CD14-positive monocyte (primary cell): ENCODE measurements around the gene WTAP. TPM values are rescaled to one million over a fixed set of nuclear protein-coding genes. Genes with fewer than 3 reads are reported as not detected.

ENCODE experiments used
- DNase-seq, 3 donors: peaks; one replicate each; pipeline ENCODE4 v3.0.0-alpha.2; 2011 to 2022
- H2AFZ ChIP-seq: 2 replicates; pipeline ENCODE4 v1.6.0; 2012; ENCODE audit warnings: mild to moderate bottlenecking, low read depth, low read length, inconsistent platforms; ENCODE audit not compliant: insufficient read depth, poor library complexity, severe bottlenecking
- H3K27ac ChIP-seq, 2 donors: 1 replicate in 1 of 2; 2 replicates in 1 of 2; pipeline ENCODE4 v1.5.1; 2012 to 2013; ENCODE audit warnings: low read length in 2 of 2, control low read depth in 1 of 2, inconsistent platforms in 1 of 2, low read depth in 1 of 2, mild to moderate bottlenecking in 1 of 2
- H3K27me3 ChIP-seq, 2 donors: one replicate each; pipeline versions ENCODE4 v1.6.0 to v1.6.1; 2011 to 2013; ENCODE audit warnings: low read length in 2 of 2; ENCODE audit not compliant: control insufficient read depth in 2 of 2, insufficient read depth in 2 of 2
- H3K36me3 ChIP-seq, 2 donors: replicated peaks in 1 of 2; 1 replicate in 1 of 2; 2 replicates in 1 of 2; pipeline versions ENCODE4 v1.5.1 to v1.6.1; 2012 to 2013; ENCODE audit warnings: low read length in 2 of 2, control low read depth in 1 of 2, inconsistent platforms in 1 of 2, mild to moderate bottlenecking in 1 of 2; ENCODE audit not compliant: insufficient read depth in 2 of 2, control insufficient read depth in 1 of 2
- H3K4me1 ChIP-seq, 2 donors: 1 replicate in 1 of 2; 2 replicates in 1 of 2; pipeline versions ENCODE4 v1.5.1 to v1.6.1; 2012 to 2013; ENCODE audit warnings: low read length in 2 of 2, control low read depth in 1 of 2, inconsistent platforms in 1 of 2, mild to moderate bottlenecking in 1 of 2, moderate library complexity in 1 of 2; ENCODE audit not compliant: insufficient read depth in 2 of 2, control insufficient read depth in 1 of 2
- H3K4me2 ChIP-seq: replicated peaks from 2 replicates; pipeline ENCODE3; 2012; ENCODE audit warnings: low read length, moderate library complexity, mild to moderate bottlenecking; ENCODE audit not compliant: poor library complexity, severe bottlenecking; ENCODE audit errors: extremely low read depth
- H3K4me3 ChIP-seq, 3 experiments: fragments of 200-600 bp in 1 of 3; sonication (generic) in 1 of 3; replicated peaks in 1 of 3; 1 replicate in 2 of 3; 2 replicates in 1 of 3; pipeline ENCODE4 v1.5.1; 2011 to 2013; ENCODE audit warnings: low read length in 3 of 3, mild to moderate bottlenecking in 3 of 3, control low read depth in 2 of 3, low read depth in 2 of 3, inconsistent platforms in 1 of 3, moderate library complexity in 1 of 3
- H3K79me2 ChIP-seq: 2 replicates; pipeline ENCODE4 v1.6.0; 2012; ENCODE audit warnings: mild to moderate bottlenecking, control low read depth, inconsistent platforms, low read length, moderate library complexity; ENCODE audit not compliant: insufficient read depth
- H3K9ac ChIP-seq: 2 replicates; pipeline ENCODE4 v1.6.0; 2017; ENCODE audit warnings: low read length, mild to moderate bottlenecking; ENCODE audit not compliant: insufficient read depth, poor library complexity, severe bottlenecking
- H3K9me3 ChIP-seq, 2 donors: replicated peaks in 1 of 2; 1 replicate in 1 of 2; 2 replicates in 1 of 2; pipeline versions ENCODE4 v1.5.1 to v1.6.1; 2012 to 2013; ENCODE audit warnings: low read length in 2 of 2, control low read depth in 1 of 2; ENCODE audit not compliant: control insufficient read depth in 1 of 2, insufficient read depth in 1 of 2
- H4K20me1 ChIP-seq: 2 replicates; pipeline ENCODE4 v1.6.0; 2012; ENCODE audit warnings: mild to moderate bottlenecking, low read length, control low read depth, moderate library complexity; ENCODE audit not compliant: insufficient read depth
- H3K27ac Mint-ChIP-seq, 7 donors: one replicate each; pipeline ENCODE4 v1.8.0; 2020; ENCODE audit warnings: mild to moderate bottlenecking in 7 of 7, mixed read lengths in 7 of 7, moderate library complexity in 6 of 7, inconsistent platforms in 2 of 7
- H3K27me3 Mint-ChIP-seq, 3 donors: one replicate each; pipeline ENCODE4 v1.8.0; 2021 to 2022; ENCODE audit warnings: low read depth in 3 of 3, mild to moderate bottlenecking in 3 of 3, mixed read lengths in 3 of 3, moderate library complexity in 3 of 3, inconsistent platforms in 1 of 3
- H3K36me3 Mint-ChIP-seq, 2 donors: one replicate each; pipeline ENCODE4 v1.8.0; 2020; ENCODE audit warnings: mixed read lengths in 2 of 2, inconsistent platforms in 1 of 2, mild to moderate bottlenecking in 1 of 2
- H3K4me1 Mint-ChIP-seq: one replicate; pipeline ENCODE4 v1.8.0; 2020; ENCODE audit warnings: mild to moderate bottlenecking, mixed read lengths
- H3K4me3 Mint-ChIP-seq, 2 donors: one replicate each; pipeline ENCODE4 v1.8.0; 2020; ENCODE audit warnings: mild to moderate bottlenecking in 2 of 2, mixed read lengths in 2 of 2, moderate library complexity in 1 of 2
- H3K9me3 Mint-ChIP-seq, 7 donors: one replicate each; pipeline ENCODE4 v1.8.0; 2020 to 2022; ENCODE audit warnings: mixed read lengths in 7 of 7, mild to moderate bottlenecking in 6 of 7, moderate library complexity in 6 of 7, inconsistent platforms in 2 of 7
- CTCF ChIP-seq: fragments of 200-600 bp; IDR thresholded peaks from one replicate; pipeline ENCODE4 v1.8.0; 2022; ENCODE audit warnings: antibody characterized with exemption, mild to moderate bottlenecking
- WGBS: methylation state at CpG from one replicate; pipeline ENCODE4 v1.1.5; 2013; ENCODE audit warnings: missing lambda C conversion rate; ENCODE audit not compliant: insufficient coverage; 5-methylcytosine and 5-hydroxymethylcytosine counted together
- intact Hi-C, 2 donors: fragments of 100-400 bp; cut with micrococcal nuclease; formaldehyde crosslinking; loops; one replicate each; pipeline versions ENCODE4 v1.15.0 to v1.15.1; 2023
- polyA plus RNA-seq, 3 donors: library from polyadenylated mRNA; depleted of rRNA in 1 of 3; unstranded in 2 of 3; stranded (reverse) in 1 of 3; fragments of 300-500 nt in 2 of 3; fragments of >200 nt in 1 of 3; fragmentation: Illumina TruSeq in 2 of 3; gene quantifications; 1 replicate in 2 of 3; 2 replicates in 1 of 3; pipeline ENCODE4 v1.2.3, GENCODE V29; 2012 to 2021

Gene WTAP
- polyA plus RNA-seq, 3 donors = 50.8 to 95.9 (median 94.7) TPM

- peaks cover 39% of the 10 kb centered on the region for H3K4me1 Mint-ChIP-seq
- no peak for TF ChIP-seq CTCF
- Histone ChIP-seq H3K27ac (peak overlapping the region in 1 of 2 donors; percentile 41), H4K20me1 (peaks cover 100% of the 10 kb centered on the region), H3K4me2 (no peak overlapping the region), H3K4me1 (peaks cover 11 to 22% of the 10 kb centered on the region in 2 donors), H3K79me2 (peaks cover 100% of the 10 kb centered on the region), H3K9me3 (no peaks in the 10 kb centered on the region), H3K4me3 (no peak overlapping the region), H2AFZ (no peak overlapping the region), H3K9ac (no peak overlapping the region), H3K36me3 (peaks cover 19 to 44% of the 10 kb centered on the region in 2 donors), H3K27me3 (no peaks in the 10 kb centered on the region)
- no peaks in the 10 kb centered on the region for H3K9me3 Mint-ChIP-seq
- no peak for DNase-seq
- intact Hi-C loops = loop anchor here in 1 of 2 donors (5.0 kb wide), 1 partner anchor 50 kb away; the partner anchor contains the start of gene TCP1
- H3K27ac Mint-ChIP-seq = peak overlapping the region in 2 of 7 donors; percentile 12 to 36
- WGBS = no CpG with 5 or more reads among the region's 7 CpGs
- H3K27me3 Mint-ChIP-seq = no peaks in the 10 kb centered on the region
- H3K4me3 Mint-ChIP-seq = no peak overlapping the region
- peaks cover 22 to 33% of the 10 kb centered on the region in 2 donors for H3K36me3 Mint-ChIP-seq
Measured at GRCh38 chr6:159736908-159737307, 9.6 kb downstream of the WTAP start.

- Mint-ChIP-seq H3K4me3 (no peak overlapping the region), H3K9me3 (no peaks in the 10 kb centered on the region), H3K27me3 (no peaks in the 10 kb centered on the region), H3K27ac (peak overlapping the region in 6 of 7 donors; percentile 15 to 72 (median 56)), H3K36me3 (peaks cover 40 to 51% of the 10 kb centered on the region in 2 donors), H3K4me1 (peaks cover 26% of the 10 kb centered on the region)
- Histone ChIP-seq H3K27me3 (no peaks in the 10 kb centered on the region), H4K20me1 (peaks cover 100% of the 10 kb centered on the region), H3K27ac (peak overlapping the region in 1 of 2 donors; percentile 68), H3K4me3 (no peak overlapping the region), H3K79me2 (peaks cover 99% of the 10 kb centered on the region), H3K4me1 (peaks cover 11 to 22% of the 10 kb centered on the region in 2 donors), H2AFZ (no peak overlapping the region), H3K36me3 (peaks cover 43 to 68% of the 10 kb centered on the region in 2 donors), H3K9me3 (no peaks in the 10 kb centered on the region), H3K9ac (no peak overlapping the region), H3K4me2 (no peak overlapping the region)
- TF ChIP-seq CTCF = no peak
- DNase-seq = peak in 2 of 3 donors; percentile 39 to 60
- intact Hi-C loops = loop anchor here in 1 of 2 donors (5.0 kb wide), 1 partner anchor 48 kb away; the partner anchor contains the start of gene TCP1
- WGBS = no CpG with 5 or more reads among the region's 3 CpGs
Measured at GRCh38 chr6:159739341-159739740, 12.0 kb downstream of the WTAP start.
